Measurements from ENCODE around the gene PLEKHM2.

GRCh38 chr1:15744122-15744679, 60.1 kb downstream of the PLEKHM2 start:
- TF ChIP-seq CTCF (conservative IDR thresholded peaks at IDR 0.05 in 1 of 2, IDR thresholded peaks at IDR 0.05 in 1 of 2; ENCODE audit: extremely low read depth in 1 of 2, insufficient read depth in 1 of 2, low read depth in 1 of 2, low read length in 2 of 2) (no peak), EZH2 (IDR thresholded peaks at IDR 0.05; ENCODE audit: borderline replicate concordance, low read length) (no peak)

Data from mammary epithelial cell (primary cell).